ENCODE results near the gene RFX2.
"Not testable (repeated sequence)": the region's sequence is repeated elsewhere in the genome, so short reads cannot be mapped to it uniquely, and the experiment has no call there.

RFX2 gene

GRCh38 chr19:6006896-6007295 lies 103.4 kb downstream of the RFX2 start:
- DNase-seq = no peak

DNA sequence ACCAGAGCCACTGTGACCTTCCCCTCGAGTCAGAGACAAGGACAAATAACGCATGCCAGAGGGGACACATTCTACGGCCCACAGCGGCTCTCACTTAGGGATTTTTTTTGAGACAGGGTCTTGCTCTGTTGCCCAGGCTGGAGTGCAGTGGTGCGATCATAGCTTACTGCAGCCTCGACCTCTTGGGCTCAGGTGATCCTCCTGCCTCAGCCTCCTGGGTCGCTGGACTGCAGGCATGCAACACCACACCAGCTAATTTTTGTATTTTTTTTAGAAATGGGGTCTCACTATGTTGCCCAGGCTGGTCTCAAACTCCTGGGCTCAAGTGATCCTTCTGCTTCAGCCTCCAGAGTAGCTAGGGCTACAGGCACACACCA lies 104.2 kb downstream of the RFX2 start:
- not testable (repeated sequence) for DNase-seq

DNA sequence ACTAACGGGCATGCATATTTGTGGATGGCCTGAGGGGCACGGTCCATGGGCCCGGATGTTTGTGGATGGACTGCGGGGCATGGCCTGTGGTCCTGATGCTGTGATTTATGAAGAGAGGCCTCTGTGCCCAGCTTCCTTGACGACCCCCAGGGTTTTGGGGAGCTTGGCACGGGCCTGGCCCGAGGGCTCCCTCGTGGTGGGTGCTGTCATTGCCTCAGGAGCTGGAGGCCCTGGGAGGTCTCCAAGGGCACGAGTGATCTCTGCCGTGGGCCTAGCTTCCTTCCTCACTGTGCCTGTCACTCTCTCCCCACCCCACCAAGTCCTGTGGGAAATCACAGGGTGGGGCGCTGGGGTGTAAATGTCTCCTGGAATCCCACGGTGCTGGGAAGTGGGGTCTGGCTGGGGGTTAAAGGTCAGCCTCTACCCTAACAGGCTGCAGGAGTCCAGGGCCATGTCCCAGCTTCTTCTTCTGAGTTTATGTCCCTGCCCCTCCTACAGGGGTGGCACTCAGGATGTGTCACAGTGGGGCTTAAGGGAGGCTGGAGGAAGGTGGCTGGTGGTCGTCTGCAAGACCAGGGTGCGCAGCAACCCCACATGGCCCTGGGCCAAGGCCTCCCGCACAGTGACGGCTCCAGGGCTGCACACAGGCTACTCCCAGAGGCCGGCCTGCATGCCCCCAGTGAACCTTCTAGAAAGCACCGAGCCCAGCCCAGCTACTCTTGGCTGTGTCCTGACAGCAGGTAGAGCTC lies 104.8 kb downstream of the RFX2 start:
- no peak for DNase-seq

GRCh38 chr19:6003976-6004375 lies 106.3 kb downstream of the RFX2 start:
- DNase-seq = no peak

DNA sequence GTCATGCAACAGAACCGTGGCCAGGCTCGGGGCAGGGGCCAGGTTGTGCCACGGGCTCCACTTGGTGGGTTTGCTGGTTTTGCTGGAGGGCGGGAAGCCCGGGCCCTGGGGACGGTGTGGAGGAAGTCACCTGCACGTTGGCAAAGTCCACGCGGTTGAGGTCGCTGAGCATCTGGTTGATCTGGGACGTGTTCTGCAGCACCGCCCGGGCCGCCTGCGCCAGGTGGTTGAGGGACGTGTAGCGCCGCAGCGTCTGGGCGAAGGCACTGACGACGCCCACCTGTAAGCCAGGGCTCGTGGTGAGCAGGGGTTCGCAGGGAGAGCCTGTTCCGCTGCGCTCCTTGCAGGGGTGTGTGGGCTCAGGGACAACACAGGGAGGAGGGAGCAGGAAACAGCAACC lies 107.7 kb downstream of the RFX2 start:
- DNase-seq = no peak

- no peak for DNase-seq
These were observed 110.0 kb downstream of the RFX2 start for GRCh38 chr19:6000228-6000847.

DNA sequence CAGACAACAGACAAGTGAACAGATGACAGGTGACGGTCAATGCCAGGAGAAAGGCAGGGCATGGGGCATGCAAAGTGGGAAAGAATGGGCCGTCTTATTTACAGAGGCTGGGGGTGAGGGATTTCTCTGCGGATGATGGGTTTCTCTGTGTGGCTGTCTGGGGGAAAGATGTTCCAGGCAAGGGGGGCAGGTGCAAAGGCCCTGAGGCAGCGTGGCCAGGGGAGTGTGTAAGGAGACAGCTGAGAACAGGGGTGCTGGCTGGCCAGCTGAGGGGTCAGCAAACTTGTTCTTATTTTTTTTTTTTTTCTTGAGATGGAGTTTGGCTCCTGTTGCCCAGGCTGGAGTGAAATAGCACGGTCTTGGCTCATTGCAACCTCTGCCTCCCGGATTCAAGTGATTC lies 110.6 kb downstream of the RFX2 start:
- DNase-seq = no peak

GRCh38 chr19:5997371-5997770 lies 112.9 kb downstream of the RFX2 start:
- DNase-seq = no peak

- no peak for DNase-seq
These were observed 113.5 kb downstream of the RFX2 start for GRCh38 chr19:5996623-5997320.

DNA sequence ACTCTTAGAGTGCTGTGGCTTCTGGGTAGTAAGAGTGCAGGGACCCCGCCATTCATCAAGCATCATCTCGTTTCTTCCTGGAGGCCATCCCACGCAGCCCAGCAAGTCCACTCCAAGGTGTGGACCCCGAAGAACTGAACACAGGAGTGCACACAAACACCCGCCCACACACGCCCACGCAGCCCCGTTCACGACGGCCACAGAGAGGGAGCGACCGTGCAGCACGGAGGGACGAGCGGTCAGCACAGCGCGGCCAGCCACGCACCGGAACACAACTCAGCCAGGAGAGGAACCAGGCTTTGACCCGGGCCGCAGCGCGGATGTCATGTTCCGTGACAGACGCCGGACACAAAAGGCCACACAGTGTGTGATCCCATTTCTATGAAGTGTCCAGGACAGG lies 114.2 kb downstream of the RFX2 start:
- no peak for DNase-seq

- no peak for DNase-seq
These were observed 114.7 kb downstream of the RFX2 start for GRCh38 chr19:5995606-5996005.

DNA sequence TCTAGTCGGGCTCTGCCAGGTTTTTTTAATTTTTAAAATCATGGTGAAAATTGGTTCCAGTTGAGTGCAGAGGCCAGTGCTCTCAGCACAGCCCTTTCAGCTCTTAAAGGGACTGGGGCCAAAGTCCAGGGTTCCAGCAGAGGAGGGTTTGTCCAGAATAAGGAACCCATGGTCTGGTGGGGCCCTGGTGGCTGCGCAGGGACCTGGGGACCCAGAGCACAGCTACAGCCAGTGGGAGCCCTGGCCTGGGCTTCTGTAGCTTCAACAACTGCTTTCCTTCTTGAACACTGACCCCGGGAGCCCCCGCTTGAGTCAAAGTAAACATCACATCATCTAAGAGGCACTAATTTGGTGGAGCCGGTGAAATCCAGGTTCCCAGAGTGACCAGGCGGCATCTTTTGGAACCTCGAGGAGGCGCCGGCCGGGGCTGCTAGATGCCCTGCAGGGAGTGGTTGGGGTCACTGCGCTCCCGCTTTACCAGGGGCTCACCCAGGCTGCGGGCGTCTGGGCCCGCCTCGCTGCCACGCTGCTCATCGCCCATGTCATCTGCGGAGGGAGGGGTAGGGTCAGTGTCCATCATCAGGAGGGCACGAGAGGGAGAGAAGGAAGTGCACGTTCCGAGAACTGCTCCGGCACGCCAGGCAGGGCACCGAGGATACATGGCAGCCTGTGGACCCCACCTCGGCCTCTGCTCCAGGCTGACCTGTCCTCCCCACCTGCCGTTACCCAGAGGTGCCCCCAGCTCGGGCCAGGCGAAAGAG lies 115.7 kb downstream of the RFX2 start:
- DNase-seq = no peak

GRCh38 chr19:5993648-5994358 lies 116.5 kb downstream of the RFX2 start:
- DNase-seq = no peak

- DNase-seq = no peak
These were observed 117.1 kb downstream of the RFX2 start for GRCh38 chr19:5993201-5993600.

DNA sequence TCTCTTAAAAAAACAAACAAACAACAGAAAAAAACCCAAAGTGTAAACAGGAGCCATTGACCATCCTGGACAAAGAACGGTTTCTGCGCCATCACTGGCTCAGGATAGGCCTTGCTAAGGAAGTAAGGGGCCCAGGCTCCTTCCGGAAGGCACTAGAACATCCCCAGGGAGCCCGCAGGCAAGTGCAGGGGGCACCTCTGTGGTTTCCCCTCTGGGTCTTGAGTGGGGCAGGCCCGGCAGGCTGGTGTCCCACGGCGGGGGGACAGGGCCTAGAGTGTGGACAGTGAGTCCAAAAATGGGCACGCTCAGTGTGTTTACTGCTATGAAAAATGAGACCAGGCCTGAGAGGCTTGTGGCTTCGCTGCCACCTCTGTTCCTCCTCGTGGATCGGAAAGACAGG lies 117.5 kb downstream of the RFX2 start:
- no peak for DNase-seq

- no peak for DNase-seq
These were observed 119.0 kb downstream of the RFX2 start for GRCh38 chr19:5991244-5991838.

DNA sequence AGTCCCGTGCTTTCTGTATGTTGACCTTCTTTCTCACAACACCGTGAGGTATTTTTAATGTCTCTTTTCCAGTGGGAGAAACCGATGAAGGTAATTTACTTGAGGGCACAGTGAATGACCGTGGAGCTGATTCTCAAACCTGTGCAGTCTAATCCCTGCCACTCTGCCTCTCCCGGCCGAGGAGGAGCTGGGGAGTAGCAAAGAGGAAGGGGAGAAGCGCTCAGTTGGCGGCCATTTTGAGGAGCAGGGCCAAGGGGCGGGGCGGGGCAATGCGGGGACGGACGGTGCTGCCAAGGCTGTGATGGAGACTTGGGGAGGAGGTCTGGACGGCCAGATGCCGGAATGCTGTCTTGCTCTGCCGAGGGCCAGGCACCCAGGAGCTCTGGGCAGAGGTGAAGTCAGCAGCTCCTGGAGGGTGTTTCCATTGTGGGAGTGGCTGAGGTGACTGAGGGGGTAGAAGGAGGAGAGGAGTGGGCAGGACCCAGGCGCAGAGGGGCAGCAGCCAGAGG lies 120.0 kb downstream of the RFX2 start:
- DNase-seq = no peak

DNA sequence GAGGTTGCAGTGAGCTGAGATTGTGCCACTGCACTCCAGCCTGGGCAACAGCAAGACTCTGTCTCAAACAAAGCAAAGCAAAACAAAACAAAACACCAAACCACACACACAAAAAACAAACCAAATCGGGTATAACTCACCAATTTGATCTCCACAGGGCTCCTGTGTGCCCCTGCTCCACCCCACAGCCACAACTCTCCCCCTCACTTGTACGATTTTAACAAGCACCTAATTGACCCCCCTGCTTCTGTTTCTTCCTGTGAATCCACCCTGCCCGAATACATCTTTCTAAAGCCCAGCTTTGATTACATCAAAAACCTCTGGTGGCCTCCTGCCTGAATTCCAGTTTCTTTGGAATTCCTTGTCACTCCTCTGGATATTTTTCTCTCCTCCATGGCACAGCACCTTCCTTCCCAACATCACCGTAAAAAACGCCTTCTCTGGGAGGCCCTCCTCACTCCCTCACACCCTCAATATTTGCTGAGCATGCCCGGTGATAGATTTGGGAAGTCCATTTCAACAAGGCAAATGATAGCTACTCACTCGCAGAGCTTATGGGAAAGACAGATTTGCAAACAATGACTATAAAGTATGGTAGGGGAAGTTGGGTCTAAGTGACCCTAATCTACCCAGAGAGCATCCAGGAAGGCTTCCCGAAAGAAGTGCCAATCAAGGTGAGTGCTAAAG lies 120.8 kb downstream of the RFX2 start:
- DNase-seq = no peak

DNA sequence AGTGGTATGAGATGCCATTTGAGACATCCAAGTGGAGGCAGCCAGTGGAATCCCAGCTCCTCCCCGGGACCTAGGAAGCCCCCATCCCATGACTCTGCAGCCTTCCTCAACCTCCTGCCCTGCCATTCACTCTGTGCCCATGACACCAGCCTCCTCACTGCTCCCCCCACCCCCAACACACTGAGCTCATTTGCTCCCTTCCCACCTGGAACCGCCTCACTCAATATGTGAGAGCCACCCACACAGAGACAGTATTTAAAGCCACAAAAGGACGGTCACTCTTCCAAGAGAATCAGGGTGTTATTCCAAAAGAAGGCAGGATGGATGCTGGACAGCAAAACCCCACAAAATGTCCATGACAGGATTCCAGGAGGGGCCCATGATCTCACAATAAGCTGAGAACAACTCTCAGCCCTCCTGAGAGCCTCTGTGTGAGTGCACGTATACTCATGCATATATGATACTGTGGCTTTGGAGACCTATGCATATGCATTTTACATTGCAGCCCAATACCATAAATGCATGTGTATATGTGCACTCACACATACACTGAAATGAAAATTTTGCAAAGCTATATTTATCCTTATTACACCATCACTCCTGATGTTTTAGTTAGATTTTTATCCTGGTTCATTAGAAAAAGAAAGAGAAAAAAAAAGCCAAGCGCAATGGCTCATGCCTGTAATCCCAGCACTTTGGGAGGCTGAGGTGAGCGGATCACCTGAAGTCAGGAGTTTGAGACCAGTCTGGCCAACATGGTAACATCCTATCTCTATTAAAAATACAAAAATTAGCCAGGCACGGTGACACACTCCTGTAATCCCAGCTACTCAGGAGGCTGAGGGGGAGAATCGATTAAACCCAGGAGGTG lies 121.5 kb downstream of the RFX2 start:
- peak; percentile 31 for DNase-seq

- DNase-seq = peak; percentile 73
These were observed 123.1 kb downstream of the RFX2 start for GRCh38 chr19:5987077-5987818.
